ENCODE results near the gene MEOX2.

The MEOX2 gene

DNA sequence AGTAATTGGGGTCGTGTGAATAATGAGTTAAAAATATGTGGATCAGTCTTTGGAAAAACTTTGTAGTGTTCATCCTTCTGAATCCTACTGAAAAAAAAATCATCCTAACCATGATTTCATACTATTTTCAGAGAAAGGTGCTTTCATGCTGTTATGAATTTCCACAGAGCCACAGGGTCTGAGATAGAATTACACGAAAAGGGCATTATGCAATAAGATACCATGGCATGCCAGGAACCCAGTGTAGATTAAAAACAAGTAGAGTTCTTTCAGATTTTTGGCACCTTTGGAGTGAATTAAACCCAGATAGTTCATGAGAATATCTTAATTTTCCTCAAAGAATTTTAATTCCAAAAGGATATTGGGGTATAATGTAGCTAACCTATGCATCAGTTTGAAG, 77.2 kb downstream of the MEOX2 start:
- Mint-ChIP-seq H3K27ac (no peak overlapping the region), H3K4me1 (ENCODE audit: low read depth) (no peaks in the 10 kb centered on the region), H3K36me3 (ENCODE audit: low read depth) (no peaks in the 10 kb centered on the region), H3K27me3 (no peaks in the 10 kb centered on the region), H3K9me3 (no peaks in the 10 kb centered on the region), H3K4me3 (no peak overlapping the region)

DNA sequence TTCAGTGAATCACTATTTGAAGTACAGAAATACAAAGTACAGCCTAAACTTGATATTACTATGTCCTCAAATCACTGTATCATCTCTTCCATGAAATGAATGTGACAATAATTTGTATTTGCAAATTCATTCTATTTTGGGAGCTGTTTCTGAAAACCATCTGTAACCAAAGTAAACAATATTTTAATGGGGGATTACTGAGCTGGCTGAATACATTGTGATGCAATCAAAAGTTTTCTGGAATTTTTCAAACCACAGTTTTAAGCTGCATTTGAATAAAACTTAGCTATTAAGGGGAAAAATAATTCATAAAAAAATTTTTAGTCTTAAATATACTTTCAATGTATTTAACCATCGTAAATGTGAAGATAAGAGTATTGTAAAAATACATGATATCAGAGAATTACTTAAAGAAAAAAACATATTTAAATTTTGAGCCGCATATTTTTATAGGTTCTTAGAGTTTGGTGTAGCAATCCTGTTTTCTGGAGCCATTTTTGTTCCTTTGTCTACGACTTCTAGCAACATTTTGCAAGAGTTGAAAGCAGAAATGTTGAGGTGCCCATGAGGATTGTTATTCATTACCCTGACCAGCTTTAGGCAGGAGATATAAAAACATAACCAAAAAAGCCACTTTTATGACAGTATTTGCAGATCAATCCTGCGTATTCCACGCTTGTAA, 78.8 kb downstream of the MEOX2 start:
- no peaks in the 10 kb centered on the region for H3K4me1 Mint-ChIP-seq (ENCODE audit: low read depth)
- no peak overlapping the region for H3K27ac Mint-ChIP-seq
- no peaks in the 10 kb centered on the region for H3K27me3 Mint-ChIP-seq
- no peak overlapping the region for H3K4me3 Mint-ChIP-seq
- H3K36me3 Mint-ChIP-seq (ENCODE audit: low read depth): no peaks in the 10 kb centered on the region
- peaks cover 5% of the 10 kb centered on the region for H3K9me3 Mint-ChIP-seq

DNA sequence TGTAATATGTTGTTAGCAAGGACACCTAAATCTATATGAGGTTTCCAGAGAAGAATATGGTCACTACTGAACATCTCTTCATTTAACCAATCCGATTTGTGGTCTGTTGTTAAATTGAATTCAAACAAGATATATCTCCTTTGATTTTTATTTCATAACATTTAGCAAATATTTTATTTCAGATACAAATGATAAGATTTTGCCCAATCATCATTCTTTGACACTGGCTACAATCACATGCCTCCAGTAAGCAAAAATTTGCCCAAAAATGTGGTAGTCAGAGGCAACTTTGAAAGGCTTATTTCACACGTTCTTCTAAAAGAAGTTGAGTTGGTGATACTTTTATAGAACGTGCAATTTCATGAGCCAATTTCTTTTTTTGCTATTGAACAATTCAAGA, 79.9 kb downstream of the MEOX2 start:
- Mint-ChIP-seq H3K4me3 (no peak overlapping the region), H3K9me3 (peaks cover 10% of the 10 kb centered on the region), H3K27ac (no peak overlapping the region), H3K36me3 (ENCODE audit: low read depth) (no peaks in the 10 kb centered on the region), H3K4me1 (ENCODE audit: low read depth) (no peaks in the 10 kb centered on the region), H3K27me3 (no peaks in the 10 kb centered on the region)

DNA sequence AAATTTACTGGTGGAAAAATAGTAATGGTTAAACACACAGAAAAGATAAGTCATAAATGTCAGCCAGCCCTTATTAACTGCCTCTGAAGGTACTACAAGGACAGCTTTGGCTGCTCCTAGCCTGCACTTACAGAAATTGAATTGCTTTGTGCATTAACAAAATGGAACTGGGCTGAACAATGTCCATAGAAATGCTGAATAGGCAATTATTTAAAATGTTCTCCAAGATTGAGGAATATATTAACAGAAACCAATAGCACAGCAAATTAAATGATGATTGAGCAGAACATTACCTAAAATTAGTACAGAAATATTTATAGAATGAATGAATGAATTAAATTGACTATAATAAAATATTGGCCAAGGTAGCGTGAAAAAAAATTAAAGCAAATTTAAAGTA, 82.3 kb downstream of the MEOX2 start:
- H3K36me3 Mint-ChIP-seq (ENCODE audit: low read depth): no peaks in the 10 kb centered on the region
- no peaks in the 10 kb centered on the region for H3K4me1 Mint-ChIP-seq (ENCODE audit: low read depth)
- no peak overlapping the region for H3K27ac Mint-ChIP-seq
- no peaks in the 10 kb centered on the region for H3K27me3 Mint-ChIP-seq
- peaks cover 10% of the 10 kb centered on the region for H3K9me3 Mint-ChIP-seq
- no peak overlapping the region for H3K4me3 Mint-ChIP-seq

DNA sequence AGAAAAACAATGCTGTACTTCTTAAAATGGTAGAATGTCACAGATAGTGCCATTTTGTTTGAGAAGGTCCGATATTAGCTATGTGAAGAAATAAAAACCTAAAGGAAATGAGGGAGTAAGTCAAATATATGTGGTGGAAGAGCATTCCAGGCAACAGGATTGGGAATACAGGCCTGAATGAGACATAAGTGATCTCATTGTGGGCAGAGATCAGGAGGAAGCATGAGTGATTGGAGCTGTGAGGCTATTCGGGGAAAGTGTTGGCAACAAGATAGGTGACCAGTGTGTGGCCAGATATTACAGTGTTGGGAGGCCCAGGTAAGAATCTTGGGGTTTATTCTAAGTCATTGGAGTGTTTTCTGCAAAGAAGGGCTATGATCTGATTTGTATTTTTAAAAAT, 83.4 kb downstream of the MEOX2 start:
- no peaks in the 10 kb centered on the region for H3K27me3 Mint-ChIP-seq
- no peaks in the 10 kb centered on the region for H3K4me1 Mint-ChIP-seq (ENCODE audit: low read depth)
- peaks cover 10% of the 10 kb centered on the region for H3K9me3 Mint-ChIP-seq
- H3K4me3 Mint-ChIP-seq: no peak overlapping the region
- no peaks in the 10 kb centered on the region for H3K36me3 Mint-ChIP-seq (ENCODE audit: low read depth)
- H3K27ac Mint-ChIP-seq: no peak overlapping the region

DNA sequence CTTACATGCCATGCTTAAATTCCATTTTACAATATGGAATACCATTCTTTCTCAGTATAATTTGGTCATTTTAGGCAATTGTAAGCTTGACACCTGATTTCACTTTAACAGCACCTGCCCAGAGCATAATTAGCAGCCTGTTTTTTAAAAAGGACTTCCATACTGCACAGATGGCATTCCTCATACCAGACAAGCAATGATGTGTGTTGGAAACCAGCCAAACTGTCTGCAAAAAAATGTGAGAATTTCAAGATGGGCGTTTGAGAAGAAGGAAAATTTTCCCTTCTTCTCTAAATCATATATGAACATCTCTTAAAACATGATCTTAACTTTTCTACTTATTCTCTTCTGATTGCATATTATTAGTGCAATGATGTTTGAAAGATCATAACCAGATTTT, 84.2 kb downstream of the MEOX2 start:
- no peaks in the 10 kb centered on the region for H3K36me3 Mint-ChIP-seq (ENCODE audit: low read depth)
- peaks cover 10% of the 10 kb centered on the region for H3K9me3 Mint-ChIP-seq
- H3K27me3 Mint-ChIP-seq: no peaks in the 10 kb centered on the region
- no peak overlapping the region for H3K27ac Mint-ChIP-seq
- H3K4me1 Mint-ChIP-seq (ENCODE audit: low read depth): no peaks in the 10 kb centered on the region
- no peak overlapping the region for H3K4me3 Mint-ChIP-seq

DNA sequence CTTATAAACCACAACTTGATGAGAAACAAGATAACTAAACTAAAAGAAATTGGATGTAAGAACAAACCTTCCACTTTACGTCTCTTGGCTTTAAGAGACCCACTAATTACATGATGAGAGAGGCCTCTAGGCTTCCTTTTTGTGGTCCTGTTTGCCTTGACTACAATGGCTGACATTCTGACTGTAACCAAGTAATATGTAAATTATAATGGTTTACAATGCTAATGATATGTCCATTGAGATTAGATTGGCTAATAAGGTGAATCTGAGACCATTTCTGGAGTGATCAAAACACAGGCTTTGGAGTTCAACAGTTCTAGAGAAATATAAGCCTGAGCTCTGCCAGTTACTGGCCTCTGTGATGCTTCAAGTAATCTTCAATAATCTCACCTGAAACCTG, 85.3 kb downstream of the MEOX2 start:
- Mint-ChIP-seq H3K4me1 (ENCODE audit: low read depth) (no peaks in the 10 kb centered on the region), H3K36me3 (ENCODE audit: low read depth) (no peaks in the 10 kb centered on the region), H3K27ac (no peak overlapping the region), H3K9me3 (peaks cover 13% of the 10 kb centered on the region), H3K4me3 (no peak overlapping the region), H3K27me3 (no peaks in the 10 kb centered on the region)

DNA sequence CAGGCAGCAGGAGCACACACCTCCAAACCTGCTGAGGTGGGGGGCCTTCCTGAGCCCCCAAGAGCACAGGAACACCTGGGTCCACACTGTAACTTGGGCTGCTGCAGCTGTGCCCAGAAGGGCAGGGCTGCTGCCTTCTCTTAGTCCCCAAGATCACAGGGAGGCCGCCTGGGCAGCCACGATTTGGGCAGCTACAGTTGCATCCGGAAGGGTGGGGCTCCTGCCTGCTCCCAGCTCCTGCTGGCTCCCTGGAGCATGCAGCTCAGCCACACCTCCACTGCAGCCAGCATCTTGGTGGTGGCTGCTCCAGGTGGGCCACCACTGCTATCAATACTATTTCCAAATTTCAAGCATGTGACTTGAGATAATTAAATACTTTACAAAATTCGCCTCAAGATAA, 86.2 kb downstream of the MEOX2 start:
- H3K4me1 Mint-ChIP-seq (ENCODE audit: low read depth): no peaks in the 10 kb centered on the region
- H3K36me3 Mint-ChIP-seq (ENCODE audit: low read depth): no peaks in the 10 kb centered on the region
- H3K9me3 Mint-ChIP-seq: peaks cover 13% of the 10 kb centered on the region
- H3K27me3 Mint-ChIP-seq: no peaks in the 10 kb centered on the region
- H3K4me3 Mint-ChIP-seq: no peak overlapping the region
- H3K27ac Mint-ChIP-seq: no peak overlapping the region

DNA sequence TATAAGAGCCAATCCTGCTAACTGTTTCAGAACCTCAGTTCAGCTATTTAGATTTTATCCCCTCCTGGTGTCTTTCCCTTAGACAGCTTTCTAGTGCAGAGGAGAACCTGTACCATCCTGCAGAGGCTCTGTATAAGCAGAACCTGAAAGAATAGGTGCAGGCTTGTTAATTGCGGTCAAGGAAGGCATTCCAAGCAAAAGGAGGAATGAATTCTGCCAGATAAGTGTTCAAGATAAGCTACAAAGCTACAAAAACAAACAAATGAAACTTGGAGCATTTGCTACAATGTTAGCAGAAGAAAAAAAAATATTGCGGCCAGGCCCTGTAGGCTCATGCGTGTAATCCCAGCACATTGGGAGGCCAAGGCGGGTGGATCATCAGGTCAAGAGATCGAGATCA, 92.0 kb downstream of the MEOX2 start:
- Mint-ChIP-seq H3K9me3 (peaks cover 13% of the 10 kb centered on the region), H3K27ac (no peak overlapping the region), H3K36me3 (ENCODE audit: low read depth) (no peaks in the 10 kb centered on the region), H3K27me3 (no peaks in the 10 kb centered on the region), H3K4me1 (ENCODE audit: low read depth) (no peaks in the 10 kb centered on the region), H3K4me3 (no peak overlapping the region)

DNA sequence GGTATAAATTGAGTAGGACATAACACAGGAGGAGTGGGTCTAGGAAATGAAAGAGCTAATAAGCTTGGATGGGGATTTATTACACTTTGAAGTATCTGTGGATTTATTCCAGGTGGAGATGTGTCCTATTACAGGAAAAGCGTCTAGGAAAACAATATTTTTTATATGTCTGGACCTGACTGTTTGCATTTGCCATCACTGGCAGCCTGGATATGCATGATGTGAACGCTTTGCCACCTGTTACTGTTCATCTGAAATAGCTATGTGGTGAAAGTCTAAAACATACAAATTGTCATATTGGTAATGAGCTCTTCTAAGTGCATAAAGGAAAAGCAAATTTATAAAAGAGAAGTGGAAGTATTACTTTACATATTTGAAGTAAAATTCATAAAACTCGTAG, 93.1 kb downstream of the MEOX2 start:
- no peak overlapping the region for H3K4me3 Mint-ChIP-seq
- H3K9me3 Mint-ChIP-seq: peaks cover 13% of the 10 kb centered on the region
- H3K36me3 Mint-ChIP-seq (ENCODE audit: low read depth): no peaks in the 10 kb centered on the region
- no peaks in the 10 kb centered on the region for H3K4me1 Mint-ChIP-seq (ENCODE audit: low read depth)
- no peak overlapping the region for H3K27ac Mint-ChIP-seq
- H3K27me3 Mint-ChIP-seq: no peaks in the 10 kb centered on the region

DNA sequence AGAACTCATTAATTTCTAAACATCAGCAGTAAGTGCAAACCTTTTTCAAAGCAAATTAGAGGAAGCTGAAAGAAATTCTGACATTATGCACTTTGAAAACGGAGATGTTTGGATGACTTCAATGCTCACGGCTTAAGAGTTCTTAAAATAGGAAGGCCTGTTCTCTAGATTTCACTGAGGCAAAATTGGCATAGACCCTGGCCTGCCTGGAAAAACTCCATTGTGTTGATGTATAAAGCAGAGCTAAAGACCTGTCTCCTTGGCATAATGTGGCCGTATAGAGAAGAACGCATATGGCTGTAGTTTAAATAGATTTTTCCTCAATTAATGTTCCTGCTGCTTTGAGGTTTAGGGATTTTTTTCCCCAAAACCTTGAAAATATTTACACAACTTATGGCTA, 100.2 kb downstream of the MEOX2 start:
- H3K4me1 Mint-ChIP-seq (ENCODE audit: low read depth): no peaks in the 10 kb centered on the region
- no peaks in the 10 kb centered on the region for H3K36me3 Mint-ChIP-seq (ENCODE audit: low read depth)
- H3K9me3 Mint-ChIP-seq: peaks cover 8% of the 10 kb centered on the region
- no peak overlapping the region for H3K4me3 Mint-ChIP-seq
- no peaks in the 10 kb centered on the region for H3K27me3 Mint-ChIP-seq
- H3K27ac Mint-ChIP-seq: no peak overlapping the region

DNA sequence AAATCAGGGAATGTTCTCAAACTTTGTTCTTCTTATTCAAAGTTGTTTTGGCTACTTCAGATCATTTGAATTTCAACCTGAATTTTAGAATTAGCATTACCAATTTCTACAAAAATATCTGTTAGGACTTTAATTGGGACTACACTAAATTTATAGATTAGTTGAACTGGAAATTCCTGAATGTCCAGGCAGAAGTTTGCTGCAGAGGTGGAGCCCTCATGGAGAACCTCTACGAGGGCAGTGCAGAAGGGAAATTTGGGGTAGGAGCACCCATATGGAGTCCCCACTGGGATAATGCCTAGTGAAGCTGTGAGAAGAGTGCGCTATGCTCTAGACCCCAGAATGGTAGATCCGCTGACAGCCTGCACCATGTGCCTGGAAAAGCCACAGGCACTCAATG, 101.9 kb downstream of the MEOX2 start:
- H3K36me3 Mint-ChIP-seq (ENCODE audit: low read depth): no peaks in the 10 kb centered on the region
- H3K27me3 Mint-ChIP-seq: no peaks in the 10 kb centered on the region
- H3K27ac Mint-ChIP-seq: no peak overlapping the region
- H3K4me1 Mint-ChIP-seq (ENCODE audit: low read depth): no peaks in the 10 kb centered on the region
- H3K4me3 Mint-ChIP-seq: no peak overlapping the region
- peaks cover 8% of the 10 kb centered on the region for H3K9me3 Mint-ChIP-seq

DNA sequence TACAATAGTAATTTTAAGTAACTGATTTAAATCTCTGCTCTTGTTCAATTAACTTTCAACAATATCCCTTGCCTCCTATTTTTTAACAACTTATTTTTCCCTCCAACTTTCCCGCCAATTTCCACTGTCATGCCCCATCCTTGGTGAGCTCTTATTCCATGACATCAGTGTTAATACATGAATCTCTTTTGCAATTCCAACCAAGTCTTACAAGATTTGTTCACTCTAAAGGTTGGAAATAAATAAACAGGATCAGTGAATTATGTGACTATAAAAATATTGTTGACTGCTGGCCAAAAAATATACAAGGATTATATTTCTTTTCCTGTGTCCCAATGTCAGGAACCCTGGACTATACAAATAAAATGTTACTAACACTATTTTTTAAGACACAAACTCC, 103.7 kb downstream of the MEOX2 start:
- Mint-ChIP-seq H3K4me1 (ENCODE audit: low read depth) (no peaks in the 10 kb centered on the region), H3K4me3 (no peak overlapping the region), H3K36me3 (ENCODE audit: low read depth) (no peaks in the 10 kb centered on the region), H3K27me3 (no peaks in the 10 kb centered on the region), H3K27ac (no peak overlapping the region), H3K9me3 (peaks cover 15% of the 10 kb centered on the region)

DNA sequence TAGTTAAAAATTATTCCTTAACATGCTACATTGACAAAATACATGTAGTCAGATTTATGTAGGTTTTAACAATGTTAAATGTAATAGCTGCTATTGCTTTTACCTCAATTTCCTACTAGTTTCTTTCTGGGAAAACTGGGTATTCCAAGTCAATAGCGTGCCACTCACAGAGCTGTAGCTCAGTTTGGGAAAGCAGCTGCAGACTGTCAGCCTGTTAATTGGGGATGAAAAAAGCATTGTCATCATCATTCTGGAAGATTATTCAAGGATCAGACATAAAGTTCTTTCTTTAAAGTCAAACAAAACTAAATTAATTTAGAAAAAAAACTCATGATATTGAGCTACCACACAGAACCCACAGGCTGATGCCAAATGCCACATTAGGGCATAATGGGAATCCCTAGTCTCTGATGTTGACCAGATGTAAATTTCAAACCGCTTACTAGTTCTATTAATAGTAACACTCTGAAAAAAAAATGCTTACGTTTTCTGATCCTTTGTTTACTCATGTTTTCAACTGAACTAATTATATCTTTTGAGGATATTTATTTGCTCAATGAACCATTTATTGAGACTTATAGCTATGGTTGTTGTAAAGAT, 105.0 kb downstream of the MEOX2 start:
- H3K27me3 Mint-ChIP-seq: no peaks in the 10 kb centered on the region

DNA sequence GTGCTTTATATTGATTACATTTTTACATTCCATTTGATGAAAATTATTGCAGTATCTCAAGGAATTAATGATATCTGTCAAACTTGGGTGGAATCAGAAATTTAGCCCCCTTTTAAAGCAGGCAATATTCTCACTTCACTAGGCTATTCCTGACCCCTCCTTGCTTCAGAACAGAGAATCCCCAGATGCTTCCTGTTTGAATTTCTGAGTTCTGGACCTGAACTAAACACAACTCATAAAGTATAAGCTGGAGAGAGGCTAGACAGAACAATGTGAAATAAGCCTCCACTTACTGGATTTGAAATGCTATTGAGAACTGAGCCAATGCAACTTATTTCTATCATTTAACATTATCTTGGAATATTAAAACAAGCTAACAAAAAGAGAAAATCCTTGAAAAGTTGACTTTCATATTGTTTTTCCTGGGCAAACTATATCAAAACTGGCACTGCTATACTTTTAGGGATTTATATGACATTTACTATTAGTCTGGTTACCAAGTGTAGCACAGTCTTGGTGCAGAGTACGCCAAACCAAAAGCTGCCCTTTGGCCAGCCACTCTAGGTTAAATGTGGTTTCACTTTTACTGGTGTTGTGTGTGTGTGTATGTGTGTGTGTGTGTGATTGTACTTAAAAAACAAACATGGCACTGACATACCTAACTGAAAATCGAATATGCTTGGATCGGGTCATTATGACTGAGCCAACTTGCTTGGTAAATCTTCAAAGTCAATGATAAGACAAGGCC, 105.7 kb downstream of the MEOX2 start:
- Mint-ChIP-seq H3K9me3 (peaks cover 19% of the 10 kb centered on the region), H3K27me3 (no peaks in the 10 kb centered on the region), H3K27ac (no peak overlapping the region), H3K4me1 (ENCODE audit: low read depth) (no peaks in the 10 kb centered on the region), H3K4me3 (no peak overlapping the region), H3K36me3 (ENCODE audit: low read depth) (no peaks in the 10 kb centered on the region)

More for the DNA sequence above, 105.0 kb downstream of the MEOX2 start:
- H3K4me1 Mint-ChIP-seq (ENCODE audit: low read depth): no peaks in the 10 kb centered on the region
- no peak overlapping the region for H3K4me3 Mint-ChIP-seq
- H3K9me3 Mint-ChIP-seq: peaks cover 19% of the 10 kb centered on the region
- H3K27ac Mint-ChIP-seq: no peak overlapping the region
- no peaks in the 10 kb centered on the region for H3K36me3 Mint-ChIP-seq (ENCODE audit: low read depth)

Measured in stimulated activated naive CD8-positive, alpha-beta T cell treated with anti-CD3 and anti-CD28 coated beads, Interleukin-15, Interleukin-2, amounts not matched to agents 100 ng/mL and 50 ng/mL, for 24 hours (primary cell).